Measurements from ENCODE around the gene RRAGB.
"Not testable (repeated sequence)": the region's sequence is repeated elsewhere in the genome, so short reads cannot be mapped to it uniquely, and the experiment has no call there.

The RRAGB gene

DNA sequence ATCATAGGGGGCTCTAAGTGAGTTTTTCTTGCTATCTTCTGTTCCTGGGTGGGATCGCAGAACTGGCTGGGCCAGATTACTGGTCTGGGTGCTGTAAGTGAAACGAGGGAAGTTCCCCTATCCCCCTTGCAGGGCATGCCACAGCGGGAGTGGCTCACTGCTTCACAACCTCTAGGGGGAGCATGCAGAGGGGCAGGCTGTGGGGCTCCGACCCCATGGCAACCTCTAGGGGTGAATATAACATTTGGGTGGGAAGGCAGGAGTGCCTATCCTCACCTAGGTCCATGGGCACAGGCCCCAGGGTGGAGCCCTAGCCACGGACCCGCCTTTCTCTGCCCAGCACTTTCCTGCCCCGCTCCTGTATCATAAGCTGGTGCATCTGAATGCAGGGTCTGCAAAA, 1.7 kb upstream of the RRAGB start:
- no peaks in the 10 kb centered on the region for H3K27me3 ChIP-seq
- H3K36me3 ChIP-seq: peaks cover 0 to 6% (median 0%) of the 10 kb centered on the region in 3 donors
- H3K4me1 ChIP-seq: peaks cover 0 to 21% (median 0%) of the 10 kb centered on the region in 4 donors
- no peak overlapping the region for H3K4me3 ChIP-seq
- TF ChIP-seq, protein P1, sequence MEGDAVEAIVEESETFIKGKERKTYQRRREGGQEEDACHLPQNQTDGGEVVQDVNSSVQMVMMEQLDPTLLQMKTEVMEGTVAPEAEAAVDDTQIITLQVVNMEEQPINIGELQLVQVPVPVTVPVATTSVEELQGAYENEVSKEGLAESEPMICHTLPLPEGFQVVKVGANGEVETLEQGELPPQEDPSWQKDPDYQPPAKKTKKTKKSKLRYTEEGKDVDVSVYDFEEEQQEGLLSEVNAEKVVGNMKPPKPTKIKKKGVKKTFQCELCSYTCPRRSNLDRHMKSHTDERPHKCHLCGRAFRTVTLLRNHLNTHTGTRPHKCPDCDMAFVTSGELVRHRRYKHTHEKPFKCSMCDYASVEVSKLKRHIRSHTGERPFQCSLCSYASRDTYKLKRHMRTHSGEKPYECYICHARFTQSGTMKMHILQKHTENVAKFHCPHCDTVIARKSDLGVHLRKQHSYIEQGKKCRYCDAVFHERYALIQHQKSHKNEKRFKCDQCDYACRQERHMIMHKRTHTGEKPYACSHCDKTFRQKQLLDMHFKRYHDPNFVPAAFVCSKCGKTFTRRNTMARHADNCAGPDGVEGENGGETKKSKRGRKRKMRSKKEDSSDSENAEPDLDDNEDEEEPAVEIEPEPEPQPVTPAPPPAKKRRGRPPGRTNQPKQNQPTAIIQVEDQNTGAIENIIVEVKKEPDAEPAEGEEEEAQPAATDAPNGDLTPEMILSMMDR (IDR thresholded peaks at IDR 0.05): no peak
- DNase-seq: no peak
- H3K9me3 ChIP-seq: no peaks in the 10 kb centered on the region
- intact Hi-C loops (cut with DNase I; ENCODE audit: low total_unique reads): loop anchor here (10.0 kb wide), 1 partner anchor 551 kb away; no protein-coding TSS in a partner anchor
- no peak overlapping the region for H3K27ac ChIP-seq

DNA sequence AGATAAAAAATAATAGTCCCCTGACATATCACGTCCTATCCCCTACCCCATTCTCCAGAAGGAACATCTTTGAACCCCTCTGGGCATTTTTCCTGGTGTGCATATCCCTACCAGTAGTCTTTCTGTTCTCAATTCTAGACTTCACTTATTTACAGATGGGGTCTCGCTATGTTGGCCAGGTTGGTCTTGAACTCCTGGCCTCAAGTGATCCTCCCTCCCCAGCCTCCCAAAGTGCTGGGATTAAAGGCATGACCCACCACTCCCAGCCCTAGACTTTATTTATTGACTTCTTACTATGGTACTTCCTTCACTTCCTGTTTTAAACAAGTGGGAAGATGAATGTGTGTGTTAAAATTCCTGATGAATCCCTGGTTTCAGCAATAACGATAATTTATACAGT, 612 bp upstream of the RRAGB start:
- no peak for DNase-seq
- peaks cover 0 to 7% (median 0%) of the 10 kb centered on the region in 3 donors for H3K36me3 ChIP-seq
- H3K27me3 ChIP-seq: no peaks in the 10 kb centered on the region
- H3K9me3 ChIP-seq: no peaks in the 10 kb centered on the region
- H3K27ac ChIP-seq: peak overlapping the region; percentile 85 to 86
- TF ChIP-seq, protein P1 (IDR thresholded peaks at IDR 0.05): no peak
- H3K4me3 ChIP-seq: peak overlapping the region; percentile 67 to 72
- peaks cover 0 to 14% (median 1%) of the 10 kb centered on the region in 4 donors for H3K4me1 ChIP-seq
- intact Hi-C loops (cut with DNase I; ENCODE audit: low total_unique reads): loop anchor here (10.0 kb wide), 1 partner anchor 552 kb away; no protein-coding TSS in a partner anchor

DNA sequence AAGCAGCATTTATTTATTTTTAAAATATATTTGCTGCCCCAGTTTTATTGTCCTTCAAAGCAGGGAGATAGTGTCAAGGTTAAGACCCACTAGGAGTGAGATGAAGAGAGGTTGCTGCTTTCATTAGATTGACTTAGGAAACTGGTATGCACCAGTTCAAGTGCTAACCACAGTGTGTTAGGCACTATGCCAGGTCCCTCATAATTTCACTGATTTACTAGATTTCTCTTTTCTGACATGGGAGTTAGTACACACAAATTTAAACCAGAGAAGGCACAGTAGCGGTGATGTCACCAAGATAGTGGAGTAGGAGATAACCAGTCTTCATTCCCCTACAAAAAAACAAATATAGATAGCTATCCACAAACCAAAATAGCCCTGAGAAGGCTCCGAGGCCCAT, 14.3 kb downstream of the RRAGB start:
- TF ChIP-seq, protein P1 (IDR thresholded peaks at IDR 0.05): no peak
- H3K4me1 ChIP-seq: no peaks in the 10 kb centered on the region
- no peak for DNase-seq
- no peak overlapping the region for H3K27ac ChIP-seq
- no peak overlapping the region for H3K4me3 ChIP-seq
- peaks cover 0 to 11% (median 0%) of the 10 kb centered on the region in 3 donors for H3K9me3 ChIP-seq
- no peaks in the 10 kb centered on the region for H3K27me3 ChIP-seq
- peaks cover 32 to 44% (median 40%) of the 10 kb centered on the region in 3 donors for H3K36me3 ChIP-seq
- intact Hi-C loops (cut with DNase I; ENCODE audit: low total_unique reads): no loop called here

DNA sequence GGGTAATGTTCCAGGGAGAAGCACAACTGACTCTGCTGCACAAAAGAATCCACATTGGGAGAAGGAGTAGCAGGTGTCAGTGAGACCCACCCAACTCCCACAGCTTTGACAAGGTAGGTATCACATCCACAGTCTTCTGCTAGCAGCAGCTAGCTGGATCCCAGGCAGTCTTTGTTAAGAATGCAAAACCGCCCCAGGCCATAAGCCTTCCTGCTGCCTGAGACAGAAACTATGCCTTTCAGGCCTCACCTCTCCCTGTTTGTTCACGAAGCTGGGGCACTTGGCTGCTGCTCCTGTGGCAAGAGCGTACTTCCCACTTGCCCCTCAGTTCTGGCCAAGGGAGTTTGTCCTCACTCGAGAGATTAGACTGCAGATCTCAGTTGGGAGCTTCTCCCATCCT, 21.4 kb downstream of the RRAGB start:
- Histone ChIP-seq H3K4me1 (no peaks in the 10 kb centered on the region), H3K27me3 (no peaks in the 10 kb centered on the region), H3K27ac (no peak overlapping the region), H3K9me3 (peaks cover 0 to 11% (median 0%) of the 10 kb centered on the region in 3 donors), H3K4me3 (no peak overlapping the region), H3K36me3 (peaks cover 15 to 37% (median 31%) of the 10 kb centered on the region in 3 donors)
- intact Hi-C loops (cut with DNase I; ENCODE audit: low total_unique reads): no loop called here
- DNase-seq: no peak
- TF ChIP-seq, protein P1 (IDR thresholded peaks at IDR 0.05): no peak

DNA sequence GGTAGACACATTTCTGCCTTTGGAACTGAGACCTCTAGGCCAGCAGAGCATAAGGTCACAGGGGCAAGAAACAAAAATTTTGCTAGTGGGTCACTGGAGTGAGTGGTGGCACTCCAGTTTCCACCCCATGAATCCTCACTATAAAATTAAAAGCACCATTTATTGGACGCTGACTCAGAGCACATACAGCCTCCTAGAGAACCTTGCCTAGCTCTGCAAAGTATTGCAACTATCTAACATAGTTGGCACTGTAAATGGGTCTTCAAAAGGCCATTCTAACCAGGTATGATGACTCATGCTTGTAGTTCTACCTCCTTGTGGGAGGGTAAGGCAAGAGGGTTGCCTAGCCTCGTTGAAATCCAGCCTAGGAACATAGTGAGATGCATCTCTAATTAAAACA, 25.1 kb downstream of the RRAGB start:
- Histone ChIP-seq H3K27ac (no peak overlapping the region), H3K9me3 (no peaks in the 10 kb centered on the region), H3K4me3 (no peak overlapping the region), H3K27me3 (no peaks in the 10 kb centered on the region), H3K4me1 (no peaks in the 10 kb centered on the region), H3K36me3 (peaks cover 8 to 51% (median 23%) of the 10 kb centered on the region in 3 donors)
- intact Hi-C loops (cut with DNase I; ENCODE audit: low total_unique reads): no loop called here
- no peak for DNase-seq
- TF ChIP-seq, protein P1 (IDR thresholded peaks at IDR 0.05): no peak

DNA sequence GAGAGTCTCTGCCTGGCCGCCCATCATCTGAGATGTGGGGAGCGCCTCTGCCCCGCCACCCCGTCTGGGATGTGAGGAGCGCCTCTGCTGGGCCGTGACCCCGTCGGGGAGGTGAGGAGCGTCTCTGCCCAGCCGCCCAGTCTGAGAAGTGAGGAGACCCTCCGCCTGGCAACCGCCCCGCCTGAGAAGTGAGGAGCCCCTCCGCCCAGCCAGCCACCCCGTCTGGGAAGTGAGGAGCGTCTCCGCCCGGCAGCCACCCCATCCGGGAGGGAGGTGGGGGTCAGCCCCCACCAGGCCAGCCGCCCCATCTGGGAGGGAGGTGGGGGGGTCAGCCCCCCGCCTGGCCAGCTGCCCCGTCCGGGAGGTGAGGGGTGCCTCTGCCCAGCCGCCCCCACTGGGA, 30.9 kb downstream of the RRAGB start:
- intact Hi-C loops (cut with DNase I; ENCODE audit: low total_unique reads); DNase-seq; H3K4me1 ChIP-seq; H3K27me3 ChIP-seq; H3K4me3 ChIP-seq; H3K9me3 ChIP-seq; H3K27ac ChIP-seq: not testable (repeated sequence)
- H3K36me3 ChIP-seq: peaks cover 0 to 35% (median 27%) of the 10 kb centered on the region in 3 donors

All from tibial artery (tissue), 4 donors.